ENCODE results near the gene ALCAM. TPM values are rescaled to one million over a fixed set of nuclear protein-coding genes. Genes with fewer than 3 reads are reported as not detected.

ALCAM gene
- total RNA-seq, 1 donor from 2014 or later: 15.2 TPM

DNA sequence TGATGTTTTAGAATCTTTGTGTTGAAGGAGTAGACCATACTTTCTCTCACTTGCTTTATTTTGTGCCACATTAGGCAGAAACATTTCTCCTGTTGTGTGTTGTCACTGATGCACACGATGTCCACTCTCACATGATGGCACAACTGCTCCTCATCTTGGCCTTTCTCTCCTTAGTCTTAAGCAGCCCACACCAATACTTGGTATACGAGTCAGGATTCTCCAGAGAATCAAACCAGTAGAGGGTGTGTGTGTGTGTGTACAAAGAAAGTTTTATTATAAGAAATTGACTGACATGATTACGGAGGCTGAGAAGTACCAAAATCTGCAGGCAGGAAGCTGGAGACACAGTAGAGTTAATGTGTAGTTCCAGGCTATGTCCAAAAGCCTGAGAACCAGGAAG is 187.1 kb downstream of the ALCAM start:
- Histone ChIP-seq H3K9me3 (no peaks in the 10 kb centered on the region), H3K27me3 (no peaks in the 10 kb centered on the region), H3K36me3 (no peaks in the 10 kb centered on the region), H3K4me1 (no peaks in the 10 kb centered on the region), H3K27ac (no peak overlapping the region), H3K4me3 (no peak overlapping the region)
- TF ChIP-seq POLR2AphosphoS5 (IDR thresholded peaks at IDR 0.05; ENCODE audit: insufficient read depth in 1 of 2, low read depth in 1 of 2) (no peak), POLR2A (IDR thresholded peaks at IDR 0.05) (no peak)
- TF ChIP-seq, protein P1, sequence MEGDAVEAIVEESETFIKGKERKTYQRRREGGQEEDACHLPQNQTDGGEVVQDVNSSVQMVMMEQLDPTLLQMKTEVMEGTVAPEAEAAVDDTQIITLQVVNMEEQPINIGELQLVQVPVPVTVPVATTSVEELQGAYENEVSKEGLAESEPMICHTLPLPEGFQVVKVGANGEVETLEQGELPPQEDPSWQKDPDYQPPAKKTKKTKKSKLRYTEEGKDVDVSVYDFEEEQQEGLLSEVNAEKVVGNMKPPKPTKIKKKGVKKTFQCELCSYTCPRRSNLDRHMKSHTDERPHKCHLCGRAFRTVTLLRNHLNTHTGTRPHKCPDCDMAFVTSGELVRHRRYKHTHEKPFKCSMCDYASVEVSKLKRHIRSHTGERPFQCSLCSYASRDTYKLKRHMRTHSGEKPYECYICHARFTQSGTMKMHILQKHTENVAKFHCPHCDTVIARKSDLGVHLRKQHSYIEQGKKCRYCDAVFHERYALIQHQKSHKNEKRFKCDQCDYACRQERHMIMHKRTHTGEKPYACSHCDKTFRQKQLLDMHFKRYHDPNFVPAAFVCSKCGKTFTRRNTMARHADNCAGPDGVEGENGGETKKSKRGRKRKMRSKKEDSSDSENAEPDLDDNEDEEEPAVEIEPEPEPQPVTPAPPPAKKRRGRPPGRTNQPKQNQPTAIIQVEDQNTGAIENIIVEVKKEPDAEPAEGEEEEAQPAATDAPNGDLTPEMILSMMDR (IDR thresholded peaks at IDR 0.05): no peak
- intact Hi-C loops (cut with DNase I): no loop called here
- no peak for DNase-seq (ENCODE audit: extremely low spot score in 2 of 2)

DNA sequence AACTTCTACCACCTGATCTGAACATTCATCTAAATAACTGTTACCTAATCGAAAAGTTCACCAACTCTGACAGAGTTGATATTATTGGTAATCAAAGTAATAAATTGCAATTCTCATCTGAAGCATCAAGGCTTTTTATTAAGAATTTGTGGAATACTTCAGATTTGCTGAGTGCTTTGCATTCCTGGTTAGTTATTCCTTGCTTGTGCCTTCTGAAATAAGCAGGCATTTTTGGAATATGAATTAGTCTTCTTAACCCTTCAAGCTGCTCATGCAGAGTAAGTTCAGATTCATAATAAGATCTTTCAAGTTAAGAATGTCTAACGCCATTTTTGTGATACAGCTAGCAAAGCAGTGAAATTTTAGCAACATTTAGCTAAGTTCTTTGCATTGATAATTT is 188.5 kb downstream of the ALCAM start:
- Histone ChIP-seq H3K36me3 (no peaks in the 10 kb centered on the region), H3K4me1 (no peaks in the 10 kb centered on the region), H3K27ac (no peak overlapping the region), H3K9me3 (no peaks in the 10 kb centered on the region), H3K4me3 (no peak overlapping the region), H3K27me3 (no peaks in the 10 kb centered on the region)
- intact Hi-C loops (cut with DNase I): no loop called here
- no peak for DNase-seq (ENCODE audit: extremely low spot score in 2 of 2)
- no peak for TF ChIP-seq POLR2A (IDR thresholded peaks at IDR 0.05)
- TF ChIP-seq, protein P1 (IDR thresholded peaks at IDR 0.05): no peak
- TF ChIP-seq POLR2AphosphoS5 (IDR thresholded peaks at IDR 0.05; ENCODE audit: insufficient read depth in 1 of 2, low read depth in 1 of 2): no peak

DNA sequence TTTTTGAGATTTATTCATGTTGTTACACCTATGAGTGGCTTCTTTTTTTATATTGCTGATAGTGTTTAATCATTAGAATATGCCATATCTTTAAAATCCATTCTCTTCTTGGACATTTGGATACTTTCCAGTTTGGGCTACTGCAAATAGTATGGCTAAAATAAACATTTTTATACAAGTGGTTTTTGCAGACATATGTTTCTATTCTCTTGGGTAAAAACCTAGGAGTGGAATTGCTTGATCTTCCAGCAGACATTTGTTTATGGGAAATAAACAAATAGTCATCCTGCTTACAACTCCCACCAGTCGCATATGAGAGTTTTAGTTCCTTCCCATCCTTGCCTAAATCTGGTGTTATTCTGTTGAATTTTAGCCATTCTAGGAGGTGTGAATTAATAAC is 193.1 kb downstream of the ALCAM start:
- no peak for DNase-seq (ENCODE audit: extremely low spot score in 2 of 2)
- Histone ChIP-seq H3K27me3 (no peaks in the 10 kb centered on the region), H3K36me3 (no peaks in the 10 kb centered on the region), H3K9me3 (no peaks in the 10 kb centered on the region), H3K27ac (no peak overlapping the region), H3K4me3 (no peak overlapping the region), H3K4me1 (no peaks in the 10 kb centered on the region)
- intact Hi-C loops (cut with DNase I): no loop called here
- TF ChIP-seq POLR2AphosphoS5 (IDR thresholded peaks at IDR 0.05; ENCODE audit: insufficient read depth in 1 of 2, low read depth in 1 of 2): no peak
- no peak for TF ChIP-seq POLR2A (IDR thresholded peaks at IDR 0.05)
- TF ChIP-seq, protein P1 (IDR thresholded peaks at IDR 0.05): no peak

DNA sequence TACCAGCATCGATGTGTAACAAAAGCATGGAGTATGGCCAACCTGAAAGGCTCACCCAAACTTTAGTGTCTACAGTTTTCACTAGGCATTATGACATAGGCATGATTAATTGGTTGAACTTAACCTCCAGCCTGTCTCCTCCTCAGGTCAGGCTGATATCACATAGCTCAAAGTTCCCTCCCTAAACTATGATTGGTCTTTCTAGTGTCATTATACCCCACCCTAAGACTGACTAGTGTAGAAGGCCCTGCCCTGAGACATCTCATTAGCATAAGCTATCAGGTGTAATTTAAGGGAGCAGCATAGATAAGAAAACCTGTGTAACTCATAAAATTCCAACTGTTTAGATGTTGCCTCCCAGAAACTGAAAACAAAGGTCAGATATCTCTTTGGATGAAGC is 195.2 kb downstream of the ALCAM start:
- TF ChIP-seq POLR2A (IDR thresholded peaks at IDR 0.05) (no peak), POLR2AphosphoS5 (IDR thresholded peaks at IDR 0.05; ENCODE audit: insufficient read depth in 1 of 2, low read depth in 1 of 2) (no peak)
- TF ChIP-seq, protein P1 (IDR thresholded peaks at IDR 0.05): no peak
- H3K4me1 ChIP-seq: no peaks in the 10 kb centered on the region
- H3K4me3 ChIP-seq: no peak overlapping the region
- intact Hi-C loops (cut with DNase I): no loop called here
- H3K27me3 ChIP-seq: no peaks in the 10 kb centered on the region
- no peaks in the 10 kb centered on the region for H3K36me3 ChIP-seq
- no peaks in the 10 kb centered on the region for H3K9me3 ChIP-seq
- DNase-seq (ENCODE audit: extremely low spot score in 2 of 2): no peak
- no peak overlapping the region for H3K27ac ChIP-seq

DNA sequence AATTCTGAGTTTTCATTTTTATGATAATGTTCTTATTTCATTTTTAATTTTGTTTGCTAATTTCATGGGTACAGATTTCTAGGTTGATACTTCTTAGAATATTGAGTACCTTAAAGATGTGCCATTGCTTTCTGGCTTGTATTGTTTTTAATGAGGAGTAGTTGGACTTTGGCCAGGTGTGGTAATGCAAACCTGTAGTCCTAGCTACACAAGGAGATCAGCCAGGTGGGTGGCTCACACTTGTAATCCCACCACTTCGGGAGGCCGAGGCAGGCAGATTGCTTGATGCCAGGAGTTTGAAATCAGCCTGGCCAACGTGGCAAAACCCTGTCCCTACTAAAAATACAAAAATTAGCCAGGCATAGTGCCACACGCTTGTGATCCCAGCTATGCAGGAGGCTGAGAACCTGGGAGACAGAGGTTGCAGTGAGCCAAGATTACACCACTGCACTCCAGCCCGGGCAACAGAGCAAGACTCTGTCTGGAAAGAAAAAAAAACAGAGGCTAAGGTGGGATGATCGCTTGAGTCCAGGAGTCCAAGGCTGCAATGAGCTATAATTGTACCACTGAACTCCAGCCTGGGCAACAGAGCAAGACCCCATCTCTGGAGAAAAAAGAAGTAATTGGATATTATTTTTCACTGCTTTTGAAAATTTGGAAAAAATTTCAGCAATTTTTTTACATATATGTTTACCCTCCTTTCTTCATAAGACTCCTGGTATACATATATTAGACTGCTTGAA is 198.0 kb downstream of the ALCAM start:
- Histone ChIP-seq H3K9me3 (no peaks in the 10 kb centered on the region), H3K27ac (no peak overlapping the region), H3K36me3 (no peaks in the 10 kb centered on the region), H3K4me3 (no peak overlapping the region), H3K4me1 (no peaks in the 10 kb centered on the region), H3K27me3 (no peaks in the 10 kb centered on the region)
- TF ChIP-seq POLR2AphosphoS5 (IDR thresholded peaks at IDR 0.05; ENCODE audit: insufficient read depth in 1 of 2, low read depth in 1 of 2) (no peak), POLR2A (IDR thresholded peaks at IDR 0.05) (no peak)
- TF ChIP-seq, protein P1 (IDR thresholded peaks at IDR 0.05): no peak
- no peak for DNase-seq (ENCODE audit: extremely low spot score in 2 of 2)
- intact Hi-C loops (cut with DNase I): no loop called here
